H1 (cell line): Measurements from ENCODE around the gene F2RL2. TPM values are rescaled to one million over a fixed set of nuclear protein-coding genes. Genes with fewer than 3 reads are reported as not detected.

Experiments
- CTCF ChIA-PET: fragments of 300-600 bp; sonication (Branson Sonifier 250); formaldehyde crosslinking; loops from one replicate; lab custom pipeline; 2021; ENCODE audit not compliant: partially characterized antibody; lab: Charles Lee
- POLR2A ChIA-PET: fragments of 300-600 bp; sonication (Branson Sonifier 250); formaldehyde crosslinking; loops from one replicate; lab custom pipeline; 2021; ENCODE audit warnings: inconsistent platforms; ENCODE audit not compliant: partially characterized antibody; lab: Charles Lee
- DNase-seq, 2 experiments: peaks; one replicate each; pipeline versions ENCODE4 v3.0.0 to v3.0.0-alpha.2; 2010 to 2022; ENCODE audit warnings: low spot score in 2 of 2, low read depth in 1 of 2, mixed read lengths in 1 of 2
- FAIRE-seq: peaks from 2 replicates; lab custom pipeline; 2011; peaks lifted over from hg19 to GRCh38; lab: Jason Lieb, UNC
- H2AFZ ChIP-seq: 2 replicates; pipeline ENCODE4 v1.8.1; 2012; ENCODE audit warnings: low read length, inconsistent platforms
- H2AK5ac ChIP-seq: 2 replicates; pipeline ENCODE4 v1.6.1; 2013; ENCODE audit warnings: low read depth, low read length
- H2BK120ac ChIP-seq: replicated peaks from 2 replicates; pipeline ENCODE3; 2013; ENCODE audit warnings: low read depth, low read length, inconsistent platforms
- H2BK12ac ChIP-seq: 2 replicates; pipeline ENCODE4 v1.6.1; 2013; ENCODE audit warnings: low read depth, low read length
- H2BK15ac ChIP-seq: 2 replicates; pipeline ENCODE4 v1.6.1; 2013; ENCODE audit warnings: low read length
- H2BK20ac ChIP-seq: 2 replicates; pipeline ENCODE4 v1.6.1; 2013; ENCODE audit warnings: low read length
- H2BK5ac ChIP-seq: 2 replicates; pipeline ENCODE4 v1.6.1; 2013; ENCODE audit warnings: low read depth, low read length
- H3K14ac ChIP-seq: 2 replicates; pipeline ENCODE4 v1.6.1; 2013; ENCODE audit warnings: inconsistent platforms; ENCODE audit not compliant: insufficient read length
- H3K18ac ChIP-seq: 2 replicates; pipeline ENCODE4 v1.6.1; 2013; ENCODE audit warnings: low read length; ENCODE audit errors: extremely low read depth
- H3K23ac ChIP-seq: 2 replicates; pipeline ENCODE4 v1.6.1; 2013; ENCODE audit warnings: inconsistent platforms; ENCODE audit not compliant: insufficient read length
- H3K23me2 ChIP-seq: 2 replicates; pipeline ENCODE4 v1.6.1; 2013; ENCODE audit warnings: low read depth, low read length
- H3K27ac ChIP-seq: 2 replicates; pipeline ENCODE4 v1.6.1; 2011; ENCODE audit warnings: low read depth, low read length, inconsistent platforms
- H3K27me3 ChIP-seq, 4 experiments: replicated peaks in 1 of 4; 1 replicate in 1 of 4; 2 replicates in 3 of 4; pipeline versions ENCODE4 v1.6.1 to v1.8.1; 2011 to 2013; ENCODE audit warnings: low read length in 3 of 4, mild to moderate bottlenecking in 3 of 4, inconsistent platforms in 2 of 4, mixed read lengths in 2 of 4, moderate library complexity in 1 of 4; ENCODE audit not compliant: control insufficient read depth in 3 of 4, insufficient read depth in 3 of 4; ENCODE audit errors: extremely low read depth in 1 of 4
- H3K36me3 ChIP-seq, 4 experiments: 2 replicates each; pipeline versions ENCODE4 v1.6.1 to v1.8.1; 2011 to 2013; ENCODE audit warnings: mild to moderate bottlenecking in 4 of 4, low read length in 3 of 4, moderate library complexity in 2 of 4, control low read depth in 1 of 4, inconsistent platforms in 1 of 4; ENCODE audit not compliant: insufficient read depth in 4 of 4, control insufficient read depth in 2 of 4
- H3K4ac ChIP-seq: replicated peaks from 2 replicates; pipeline ENCODE3; 2013; ENCODE audit warnings: low read length, low read depth, mixed read lengths, inconsistent platforms; ENCODE audit not compliant: insufficient read length
- H3K4me1 ChIP-seq, 4 experiments: replicated peaks in 1 of 4; 1 replicate in 1 of 4; 2 replicates in 3 of 4; pipeline versions ENCODE4 v1.6.1 to v1.8.1; 2011 to 2013; ENCODE audit warnings: low read length in 3 of 4, inconsistent platforms in 2 of 4, mixed read lengths in 1 of 4; ENCODE audit not compliant: insufficient read depth in 4 of 4, control insufficient read depth in 3 of 4
- H3K4me2 ChIP-seq, 2 experiments: 2 replicates each; pipeline versions ENCODE4 v1.6.1 to v1.8.1; 2011 to 2013; ENCODE audit warnings: low read depth in 2 of 2, low read length in 2 of 2, control low read depth in 1 of 2, inconsistent platforms in 1 of 2, mild to moderate bottlenecking in 1 of 2; ENCODE audit not compliant: insufficient read depth in 1 of 2
- H3K4me3 ChIP-seq, 4 experiments: fragments of 200-600, 300-600 bp in 1 of 4; sonication (generic), shearing (Covaris generic), sonication (Bioruptor Twin) in 1 of 4; 2 replicates each; pipeline versions ENCODE4 v1.5.1 to v1.8.1; 2011 to 2016; ENCODE audit warnings: low read length in 4 of 4, low read depth in 3 of 4, control low read depth in 2 of 4, inconsistent platforms in 2 of 4, mild to moderate bottlenecking in 2 of 4, mixed read lengths in 1 of 4, moderate library complexity in 1 of 4; ENCODE audit not compliant: insufficient read depth in 2 of 4; ENCODE audit errors: extremely low read depth in 1 of 4
- H3K56ac ChIP-seq: replicated peaks from 2 replicates; pipeline ENCODE3; 2013; ENCODE audit warnings: low read depth, mild to moderate bottlenecking, mixed read lengths, low read length, inconsistent platforms; ENCODE audit not compliant: insufficient read length
- H3K79me1 ChIP-seq: 2 replicates; pipeline ENCODE4 v1.6.1; 2013; ENCODE audit warnings: low read depth, low read length, control low read depth
- H3K79me2 ChIP-seq, 2 experiments: 2 replicates each; pipeline versions ENCODE4 v1.6.1 to v1.8.1; 2012 to 2013; ENCODE audit warnings: low read length in 2 of 2, mild to moderate bottlenecking in 2 of 2, inconsistent platforms in 1 of 2; ENCODE audit not compliant: insufficient read depth in 2 of 2, control insufficient read depth in 1 of 2
- H3K9ac ChIP-seq, 4 experiments: replicated peaks in 1 of 4; 1 replicate in 1 of 4; 2 replicates in 3 of 4; pipeline versions ENCODE4 v1.6.1 to v1.8.1; 2011 to 2013; ENCODE audit warnings: low read depth in 3 of 4, low read length in 3 of 4, control low read depth in 2 of 4, mild to moderate bottlenecking in 2 of 4, moderate library complexity in 2 of 4, inconsistent platforms in 1 of 4; ENCODE audit errors: extremely low read depth in 1 of 4
- H3K9me3 ChIP-seq, 2 experiments: 2 replicates each; pipeline versions ENCODE4 v1.6.1 to v1.8.1; 2012 to 2013; ENCODE audit warnings: mild to moderate bottlenecking in 2 of 2, moderate library complexity in 2 of 2, control low read depth in 1 of 2, inconsistent platforms in 1 of 2, low read depth in 1 of 2, low read length in 1 of 2, mixed read lengths in 1 of 2; ENCODE audit not compliant: insufficient read depth in 2 of 2
- H4K20me1 ChIP-seq, 2 experiments: replicated peaks in 1 of 2; 2 replicates each; pipeline versions ENCODE3 to v1.8.1; 2011 to 2013; ENCODE audit warnings: inconsistent platforms in 2 of 2, low read length in 2 of 2, mild to moderate bottlenecking in 1 of 2; ENCODE audit not compliant: insufficient read depth in 2 of 2, control insufficient read depth in 1 of 2
- H4K5ac ChIP-seq: 2 replicates; pipeline ENCODE4 v1.6.1; 2013; ENCODE audit warnings: low read length, low read depth, mixed read lengths, inconsistent platforms; ENCODE audit not compliant: insufficient read length
- H4K8ac ChIP-seq: 2 replicates; pipeline ENCODE4 v1.8.0; 2013; ENCODE audit warnings: mild to moderate bottlenecking, moderate library complexity, low read length, inconsistent platforms; ENCODE audit not compliant: insufficient read depth; ENCODE audit errors: extremely low read depth
- H4K91ac ChIP-seq: replicated peaks from 2 replicates; pipeline ENCODE3; 2013; ENCODE audit warnings: low read length, mixed read lengths, inconsistent platforms; ENCODE audit not compliant: insufficient read length
- ASH2L ChIP-seq: fragments of 200-600, 300-600 bp; sonication (generic); IDR thresholded peaks from one replicate; pipeline ENCODE4 v1.7.1; 2017; ENCODE audit warnings: low read length
- BCL11A ChIP-seq, 2 experiments: IDR thresholded peaks; one replicate each; pipeline ENCODE4 v1.6.1; 2011; ENCODE audit warnings: low read depth in 2 of 2, low read length in 2 of 2, mild to moderate bottlenecking in 2 of 2
- CREB1 ChIP-seq: IDR thresholded peaks from 2 replicates; pipeline ENCODE4 v1.6.1; 2012; ENCODE audit warnings: inconsistent platforms
- GABPA ChIP-seq: IDR thresholded peaks from 2 replicates; pipeline ENCODE4 v1.6.1; 2011; ENCODE audit warnings: mild to moderate bottlenecking, low read length, moderate library complexity, borderline replicate concordance; ENCODE audit not compliant: insufficient read depth
- HDAC6 ChIP-seq: IDR thresholded peaks from one replicate; pipeline ENCODE4 v1.7.1; 2012; ENCODE audit warnings: low read depth, mild to moderate bottlenecking, inconsistent platforms, low read length, moderate library complexity
- JUN ChIP-seq: IDR thresholded peaks from 2 replicates; pipeline ENCODE4 v1.6.1; 2011; ENCODE audit warnings: low read depth, mild to moderate bottlenecking, improper control_type of control experiment, low read length
- NRF1 ChIP-seq: IDR thresholded peaks from 2 replicates; pipeline ENCODE4 v1.6.1; 2011; ENCODE audit warnings: mild to moderate bottlenecking, low read depth, low read length, improper control_type of control experiment
- POLR2A ChIP-seq, 2 experiments: IDR thresholded peaks; 1 replicate in 1 of 2; 2 replicates in 1 of 2; pipeline ENCODE4 v1.6.1; 2011; ENCODE audit warnings: low read depth in 2 of 2, low read length in 2 of 2, mild to moderate bottlenecking in 2 of 2; ENCODE audit errors: control extremely low read depth in 1 of 2
- POU5F1 ChIP-seq: IDR thresholded peaks from 2 replicates; pipeline ENCODE4 v1.6.1; 2011; ENCODE audit warnings: low read depth, mild to moderate bottlenecking, low read length, moderate library complexity
- RXRA ChIP-seq: IDR thresholded peaks from 2 replicates; pipeline ENCODE4 v1.6.1; 2011; ENCODE audit warnings: low read depth, mild to moderate bottlenecking, low read length, moderate library complexity; ENCODE audit not compliant: insufficient read depth
- SIRT6 ChIP-seq: IDR thresholded peaks from one replicate; pipeline ENCODE4 v1.7.1; 2012; ENCODE audit warnings: low read length, inconsistent platforms
- SP4 ChIP-seq: IDR thresholded peaks from 2 replicates; pipeline ENCODE4 v1.6.1; 2012; ENCODE audit warnings: low read length, inconsistent platforms
- TEAD4 ChIP-seq: IDR thresholded peaks from 2 replicates; pipeline ENCODE4 v1.6.1; 2012; ENCODE audit warnings: low read depth, low read length, inconsistent platforms, mixed read lengths
- WGBS, 2 experiments: shearing (Covaris generic) in 1 of 2; methylation state at CpG; one replicate each; pipeline versions ENCODE4 v1.1.6 to v1.1.7; 2013 to 2015; ENCODE audit warnings: low lambda C conversion rate in 2 of 2, mixed read lengths in 2 of 2, inconsistent platforms in 1 of 2, low coverage in 1 of 2, missing lambda C conversion rate in 1 of 2; ENCODE audit not compliant: insufficient replicate concordance in 2 of 2, insufficient coverage in 1 of 2, insufficient read length in 1 of 2; ENCODE audit errors: extremely low coverage in 1 of 2, missing lambda C conversion rate in 1 of 2; 5-methylcytosine and 5-hydroxymethylcytosine counted together
- polyA plus RNA-seq, 7 experiments: library from polyadenylated mRNA; depleted of rRNA in 3 of 7; stranded (reverse) in 5 of 7; unstranded in 2 of 7; fragments of >200 nt in 5 of 7; fragments of 200-250 nt in 2 of 7; gene quantifications; 1 replicate in 5 of 7; 2 replicates in 1 of 7; 4 replicates in 1 of 7; pipeline versions ENCODE4 v1.2.1 to v1.2.3, GENCODE V29; 2011 to 2013; ENCODE audit warnings: missing spikeins in 2 of 7, mixed read lengths in 2 of 7
- total RNA-seq: library from RNA; stranded (reverse); fragmentation: NEBNext Ultra II Directional; extraction: Animal tissue kit (Norgen Biotek cat#: 25700); gene quantifications from 2 replicates; pipeline ENCODE4 v1.2.1, GENCODE V29; 2021
- TF ChIP-seq, protein P1 (sequence below): IDR thresholded peaks from 2 replicates; pipeline ENCODE4 v1.6.1; 2011; ENCODE audit warnings: low read length, improper control_type of control experiment

Gene F2RL2
- total and polyA plus RNA-seq, 2 of the 8 experiments (the other 6 are each of a cell fraction or from before 2014, with no cell fraction given): 0.03 to 0.07 TPM

DNA sequence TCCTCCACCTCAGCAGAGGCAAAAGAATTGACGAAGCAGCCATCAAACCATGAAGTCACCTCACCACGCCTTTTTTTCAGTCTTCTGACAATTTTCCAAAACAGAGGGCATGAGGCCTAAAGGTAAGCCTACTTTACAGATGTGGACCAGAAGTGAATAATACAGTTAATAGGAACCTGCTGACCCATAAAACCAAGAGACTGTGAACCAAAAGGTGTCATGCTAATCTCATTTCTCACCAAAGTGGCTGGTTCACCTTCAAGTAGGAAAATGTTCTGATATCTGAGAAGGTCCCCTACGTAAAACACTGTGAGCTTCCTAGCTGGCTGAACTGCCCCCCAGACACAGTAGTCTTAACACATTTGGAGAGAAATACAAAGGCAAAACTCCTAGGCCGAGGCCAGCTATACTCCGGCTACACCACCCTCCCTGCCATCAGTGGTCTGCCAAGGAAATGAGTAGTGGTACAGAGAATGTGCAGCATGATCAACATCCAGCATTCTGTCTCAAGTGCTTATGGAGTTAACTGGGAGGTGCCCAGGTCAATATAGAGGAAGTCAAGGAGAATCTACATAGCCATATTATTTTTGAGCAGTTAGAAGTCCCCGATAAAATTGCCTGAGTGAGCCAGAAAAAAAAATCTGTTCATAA lies 19.3 kb upstream of the F2RL2 start:
- Histone ChIP-seq H3K36me3 (peaks cover 0 to 3% (median 0%) of the 10 kb centered on the region in 4 experiments; a peak in 2 of 8 replicates), H3K56ac (no peak overlapping the region), H2BK12ac (no peak overlapping the region), H3K4me2 (no peak overlapping the region), H4K5ac (no peak overlapping the region), H2BK15ac (no peak overlapping the region), H3K18ac (no peak overlapping the region), H3K23ac (no peak overlapping the region), H3K79me1 (no peaks in the 10 kb centered on the region), H3K79me2 (no peaks in the 10 kb centered on the region), H3K4me3 (no peak overlapping the region), H3K27me3 (no peaks in the 10 kb centered on the region), H4K91ac (no peak overlapping the region), H3K27ac (no peak overlapping the region), H4K8ac (no peak overlapping the region), H2BK120ac (no peak overlapping the region), H2BK20ac (no peak overlapping the region), H3K9me3 (no peaks in the 10 kb centered on the region), H3K14ac (no peak overlapping the region), H3K4me1 (0 out of 7 replicates have a peak, but pooled peaks cover 0 to 4% (median 0%) of the 10 kb centered on the region in 4 experiments), H4K20me1 (no peaks in the 10 kb centered on the region), H2AFZ (no peak overlapping the region), H3K23me2 (no peaks in the 10 kb centered on the region), H2AK5ac (no peak overlapping the region), H3K9ac (no peak overlapping the region), H3K4ac (no peak overlapping the region), H2BK5ac (no peak overlapping the region)
- WGBS, 2 experiments: 91% methylated on average over 6 of the region's 6 CpGs; no CpG with 5 or more reads in 1 of the 2 experiments
- DNase-seq (no peak), FAIRE-seq (no peak)
- ChIA-PET CTCF (interaction anchor here (0.8 to 6.5 kb wide), 12 partner anchors 10 to 1230 kb away, joined by 3 to 72 read pairs (median 4); partner anchors contain the start of genes F2RL2 and IQGAP2), POLR2A (no interaction called here)
- TF ChIP-seq BCL11A (IDR thresholded peaks at IDR 0.05; ENCODE audit: low read depth in 2 of 2, low read length in 2 of 2): no peak
- TF ChIP-seq NRF1: no peak
- no peak for TF ChIP-seq JUN
- no peak for TF ChIP-seq CREB1
- TF ChIP-seq HDAC6: no peak
- no peak for TF ChIP-seq GABPA
- no peak for TF ChIP-seq SP4
- TF ChIP-seq TEAD4: no peak
- TF ChIP-seq POU5F1: no peak
- TF ChIP-seq POLR2A (IDR thresholded peaks at IDR 0.05; ENCODE audit: control extremely low read depth in 1 of 2, low read depth in 2 of 2, low read length in 2 of 2): no peak
- TF ChIP-seq ASH2L: no peak
- no peak for TF ChIP-seq SIRT6
- TF ChIP-seq RXRA: no peak
- TF ChIP-seq, protein P1, sequence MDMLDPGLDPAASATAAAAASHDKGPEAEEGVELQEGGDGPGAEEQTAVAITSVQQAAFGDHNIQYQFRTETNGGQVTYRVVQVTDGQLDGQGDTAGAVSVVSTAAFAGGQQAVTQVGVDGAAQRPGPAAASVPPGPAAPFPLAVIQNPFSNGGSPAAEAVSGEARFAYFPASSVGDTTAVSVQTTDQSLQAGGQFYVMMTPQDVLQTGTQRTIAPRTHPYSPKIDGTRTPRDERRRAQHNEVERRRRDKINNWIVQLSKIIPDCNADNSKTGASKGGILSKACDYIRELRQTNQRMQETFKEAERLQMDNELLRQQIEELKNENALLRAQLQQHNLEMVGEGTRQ: no peak
